GM12878 (cell line): ENCODE data around the gene ZSCAN23. TPM values are rescaled to one million over a fixed set of nuclear protein-coding genes. Genes with fewer than 3 reads are reported as not detected.

Experiments used
- ATAC-seq: fragments of 200-7000 bp; cut with Tn5 transposase; 3 replicates; pipeline ENCODE4 v1.9.1; 2020; ENCODE audit warnings: mild to moderate bottlenecking, moderate library complexity
- BruUV-seq: library from RNA; stranded (reverse); fragments of 400-500 nt; replicated peaks from 2 replicates; lab custom pipeline; 2021; lab: Mats Ljungman, UMichigan
- CTCF ChIA-PET: fragments of 300-600 bp; sonication (Branson Sonifier 250); formaldehyde crosslinking; extraction: SDS; loops from one replicate; lab custom pipeline; 2021; ENCODE audit warnings: inconsistent platforms; lab: Yijun Ruan, JAX
- POLR2A ChIA-PET: fragments of 350-600 bp; formaldehyde crosslinking; extraction: SDS; loops from one replicate; lab custom pipeline; 2021; ENCODE audit warnings: inconsistent platforms; lab: Charles Lee
- RAD21 ChIA-PET: fragments of 300-600 bp; sonication (Branson Sonifier 250); formaldehyde crosslinking; loops from one replicate; lab custom pipeline; 2023; ENCODE audit warnings: antibody characterized with exemption; ENCODE audit not compliant: unreplicated experiment; lab: Charles Lee
- SMC1A ChIA-PET: fragments of 300-600 bp; sonication (Branson Sonifier 250); formaldehyde crosslinking; loops from one replicate; lab custom pipeline; 2023; ENCODE audit not compliant: unreplicated experiment, uncharacterized antibody; lab: Charles Lee
- DNase-seq: peaks from one replicate; pipeline ENCODE4 v3.0.0-alpha.2; 2011; ENCODE audit warnings: low read depth, low spot score
- FAIRE-seq: peaks from 3 replicates; lab custom pipeline; 2011; peaks lifted over from hg19 to GRCh38; lab: Jason Lieb, UNC
- H2AFZ ChIP-seq: 2 replicates; pipeline ENCODE4 v1.6.0; 2011; ENCODE audit warnings: low read depth, low read length, control low read depth; ENCODE audit not compliant: control insufficient read depth
- H3K27ac ChIP-seq: 2 replicates; pipeline ENCODE4 v1.5.1; 2011; ENCODE audit warnings: control low read depth; ENCODE audit not compliant: control insufficient read depth, insufficient read depth
- H3K27me3 ChIP-seq, 2 experiments: replicated peaks in 1 of 2; 2 replicates each; pipeline versions ENCODE4 v1.6.0 to v1.6.1; 2011; ENCODE audit warnings: low read length in 1 of 2; ENCODE audit not compliant: control insufficient read depth in 2 of 2, insufficient read depth in 2 of 2
- H3K36me3 ChIP-seq, 2 experiments: 2 replicates each; pipeline ENCODE4 v1.5.1; 2011; ENCODE audit warnings: low read length in 1 of 2; ENCODE audit not compliant: control insufficient read depth in 2 of 2, insufficient read depth in 2 of 2
- H3K4me1 ChIP-seq: 2 replicates; pipeline ENCODE4 v1.6.1; 2011; ENCODE audit warnings: mild to moderate bottlenecking, low read length, moderate library complexity, mixed read lengths; ENCODE audit not compliant: control insufficient read depth, insufficient read depth
- H3K4me2 ChIP-seq: 2 replicates; pipeline ENCODE4 v1.6.0; 2011; ENCODE audit warnings: control low read depth; ENCODE audit not compliant: control insufficient read depth, insufficient read depth
- H3K4me3 ChIP-seq: fragments of 200-600 bp; sonication (generic); 2 replicates; pipeline ENCODE4 v1.5.1; 2016
- H3K79me2 ChIP-seq: 2 replicates; pipeline ENCODE4 v1.6.0; 2011; ENCODE audit warnings: low read length; ENCODE audit not compliant: control insufficient read depth, insufficient read depth
- H3K9ac ChIP-seq: 2 replicates; pipeline ENCODE4 v1.8.0; 2011; ENCODE audit warnings: low read length, control low read depth, mixed read lengths; ENCODE audit not compliant: control insufficient read depth, insufficient read depth
- H3K9me3 ChIP-seq: replicated peaks from 3 replicates; pipeline ENCODE4 v1.5.1; 2011; ENCODE audit warnings: mild to moderate bottlenecking, low read length; ENCODE audit not compliant: control insufficient read depth, insufficient read depth
- H4K20me1 ChIP-seq: 2 replicates; pipeline ENCODE4 v1.6.0; 2011; ENCODE audit not compliant: control insufficient read depth, insufficient read depth
- ATF7 ChIP-seq: fragments of 450-650 bp; IDR thresholded peaks from 2 replicates; pipeline ENCODE4 v1.6.1; 2016; ENCODE audit warnings: low read depth, mild to moderate bottlenecking
- DPF2 ChIP-seq: fragments of 450-650 bp; IDR thresholded peaks from 2 replicates; pipeline ENCODE4 v1.6.1; 2017; ENCODE audit warnings: mild to moderate bottlenecking
- HCFC1 ChIP-seq: fragments of 150-350 bp; IDR thresholded peaks from 2 replicates; pipeline ENCODE4 v1.6.1; 2014; ENCODE audit warnings: low read length
- JUND ChIP-seq: IDR thresholded peaks from 2 replicates; pipeline ENCODE4 v1.6.1; 2012; ENCODE audit warnings: low read depth, mild to moderate bottlenecking, low read length, improper control_type of control experiment, moderate library complexity
- MTA3 ChIP-seq: IDR thresholded peaks from 2 replicates; pipeline ENCODE4 v1.6.1; 2012; ENCODE audit warnings: low read length, inconsistent platforms, borderline replicate concordance
- TARDBP ChIP-seq: IDR thresholded peaks from 2 replicates; pipeline ENCODE4 v1.6.1; 2016; ENCODE audit warnings: borderline replicate concordance
- ZBTB33 ChIP-seq: fragments of 450-650 bp; IDR thresholded peaks from 2 replicates; pipeline ENCODE4 v1.6.1; 2017; ENCODE audit warnings: mild to moderate bottlenecking
- ZNF622 ChIP-seq: fragments of 450-650 bp; IDR thresholded peaks from 2 replicates; pipeline ENCODE4 v1.6.1; 2017; ENCODE audit warnings: mild to moderate bottlenecking, inconsistent platforms
- WGBS: methylation state at CpG from one replicate; pipeline ENCODE4 v1.1.6; 2016; ENCODE audit warnings: low lambda C conversion rate; ENCODE audit not compliant: insufficient replicate concordance, insufficient coverage; ENCODE audit errors: missing lambda C conversion rate; 5-methylcytosine and 5-hydroxymethylcytosine counted together
- in situ Hi-C: fragments of 300-500 bp; cut with MboI; formaldehyde crosslinking; loops from 9 replicates; pipeline ENCODE4 v1.14.3; 2018; ENCODE audit warnings: mixed read lengths
- intact Hi-C: fragments of 100-400 bp; cut with micrococcal nuclease; formaldehyde crosslinking; loops from one replicate; pipeline ENCODE4 v1.14.2; 2022; ENCODE audit not compliant: unreplicated experiment
- polyA plus RNA-seq, 11 experiments: library from polyadenylated mRNA; depleted of rRNA in 4 of 11; unstranded in 6 of 11; stranded (reverse) in 5 of 11; fragments of >200 nt; fragmentation: Nextera tagmentation in 4 of 11; fragmentation: Illumina TruSeq in 1 of 11; extraction: Ambion mirVana in 4 of 11; extraction: Trizol in 1 of 11; gene quantifications; 1 replicate in 1 of 11; 2 replicates in 10 of 11; pipeline versions ENCODE4 v1.2.1 to v1.2.3, GENCODE V29; 2011 to 2016; ENCODE audit warnings: inconsistent platforms in 2 of 11, missing spikeins in 2 of 11, low read depth in 1 of 11
- total RNA-seq, 4 experiments: library from RNA; depleted of rRNA in 3 of 4; stranded (reverse); fragments of >200 nt in 3 of 4; fragmentation: Illumina TruSeq in 1 of 4; extraction: Trizol in 1 of 4; gene quantifications; 2 replicates each; pipeline versions ENCODE4 v1.2.1 to v1.2.3, GENCODE V29; 2013 to 2021

The ZSCAN23 gene
- total and polyA plus RNA-seq, 10 of the 15 experiments (the other 5 are each of a cell fraction or from before 2014, with no cell fraction given) = 0.04 to 2.3 (median 0.84) TPM

GRCh38 chr6:28384143-28384533, 59.2 kb downstream of the ZSCAN23 start:
- no peak for FAIRE-seq
- 95% methylated on average over 2 of the region's 2 CpGs for WGBS
- no peaks in the 10 kb centered on the region for H4K20me1 ChIP-seq
- H3K4me1 ChIP-seq = no peaks in the 10 kb centered on the region
- peaks cover 4 to 16% of the 10 kb centered on the region in 2 experiments; a peak in 3 of 4 replicates for H3K36me3 ChIP-seq
- H3K4me3 ChIP-seq = no peak overlapping the region
- no peaks in the 10 kb centered on the region; the same call in 1 of the 2 replicates for H3K79me2 ChIP-seq
- H3K9me3 ChIP-seq = peaks cover 1% of the 10 kb centered on the region
- H3K9ac ChIP-seq = no peak overlapping the region
- no peak overlapping the region for H3K27ac ChIP-seq
- SMC1A ChIA-PET = interaction anchor here (0.5 to 5.5 kb wide), 12 partner anchors 12 to 232 kb away, joined by 3 to 35 read pairs (median 4); partner anchors contain the start of gene ZKSCAN3
- intact Hi-C loops = no loop called here
- POLR2A ChIA-PET = interaction anchor here (0.9 to 2.5 kb wide), 5 partner anchors 11 to 259 kb away, joined by 3 to 7 read pairs (median 7); partner anchors contain the start of genes ZKSCAN8, ZSCAN12 and ZSCAN16
- H3K4me2 ChIP-seq = 0 out of 2 replicates have a peak overlapping the region, but pooled peaks have one; percentile 73
- H3K27me3 ChIP-seq = no peaks in the 10 kb centered on the region
- CTCF ChIA-PET = interaction anchor here (0.6 to 5.6 kb wide), 12 partner anchors 12 to 487 kb away, joined by 3 to 59 read pairs (median 5); partner anchors contain the start of genes ZKSCAN3 and ZSCAN12
- no peak overlapping the region for H2AFZ ChIP-seq
- ATAC-seq = no peak
- DNase-seq = no peak
- in situ Hi-C loops = no loop called here
- TF ChIP-seq JUND (no peak), TARDBP (no peak), MTA3 (no peak), HCFC1 (no peak), ATF7 (peak; percentile 32; the same call in 1 of the 2 replicates), ZNF622 (no peak), ZBTB33 (no peak), DPF2 (no peak)
- TF ChIP-seq, all 136 proteins: peak for 1
- RAD21 ChIA-PET = interaction anchor here (0.8 to 2.5 kb wide), 7 partner anchors 28 to 258 kb away, joined by 3 to 26 read pairs (median 7); partner anchors contain the start of genes ZKSCAN3, ZKSCAN4 and ZSCAN26
- no TSS peak for BruUV-seq
